Stimulated activated CD4-positive, alpha-beta T cell treated with anti-CD3 and anti-CD28 coated beads, Interleukin-2, amount 100 ng/mL, for 24 hours (primary cell): Measurements from ENCODE around the gene CPPED1.

Experiments
- DNase-seq, 2 donors: peaks; one replicate each; pipeline ENCODE4 v3.0.0-alpha.2; 2020

Gene CPPED1

GRCh38 chr16:12729448-12729847, 74.2 kb downstream of the CPPED1 start:
- no peak for DNase-seq

GRCh38 chr16:12728469-12728868, 75.2 kb downstream of the CPPED1 start:
- DNase-seq, result no peak

- no peak for DNase-seq
These were observed 79.5 kb downstream of the CPPED1 start for GRCh38 chr16:12724226-12724625.

GRCh38 chr16:12723681-12724080, 80.0 kb downstream of the CPPED1 start:
- no peak for DNase-seq

GRCh38 chr16:12721841-12722421, 81.8 kb downstream of the CPPED1 start:
- DNase-seq, result no peak

GRCh38 chr16:12719972-12720371, 83.7 kb downstream of the CPPED1 start:
- DNase-seq, result no peak

GRCh38 chr16:12716658-12717057, 87.0 kb downstream of the CPPED1 start:
- DNase-seq, result no peak

GRCh38 chr16:12709807-12710206, 93.9 kb downstream of the CPPED1 start:
- no peak for DNase-seq

GRCh38 chr16:12708266-12708665, 95.4 kb downstream of the CPPED1 start:
- DNase-seq, result no peak

GRCh38 chr16:12706628-12707027, 97.1 kb downstream of the CPPED1 start:
- no peak for DNase-seq

GRCh38 chr16:12704492-12705111, 99.1 kb downstream of the CPPED1 start:
- DNase-seq, result no peak

- DNase-seq, result no peak
These were observed 99.8 kb downstream of the CPPED1 start for GRCh38 chr16:12703935-12704334.

- DNase-seq, result no peak
These were observed 103.5 kb downstream of the CPPED1 start for GRCh38 chr16:12700161-12700560.

GRCh38 chr16:12699161-12699560, 104.5 kb downstream of the CPPED1 start:
- no peak for DNase-seq

GRCh38 chr16:12697437-12697836, 106.2 kb downstream of the CPPED1 start:
- no peak for DNase-seq

GRCh38 chr16:12695454-12695853, 108.2 kb downstream of the CPPED1 start:
- no peak for DNase-seq

GRCh38 chr16:12690024-12690423, 113.7 kb downstream of the CPPED1 start:
- DNase-seq, result no peak

- no peak for DNase-seq
These were observed 114.5 kb downstream of the CPPED1 start for GRCh38 chr16:12688951-12689850.

GRCh38 chr16:12685806-12686205, 117.9 kb downstream of the CPPED1 start:
- no peak for DNase-seq

- no peak for DNase-seq
These were observed 121.1 kb downstream of the CPPED1 start for GRCh38 chr16:12682432-12683165.

- no peak for DNase-seq
These were observed 122.0 kb downstream of the CPPED1 start for GRCh38 chr16:12681653-12682052.

- DNase-seq, result no peak
These were observed 123.2 kb downstream of the CPPED1 start for GRCh38 chr16:12680531-12680930.

GRCh38 chr16:12679660-12680272, 123.9 kb downstream of the CPPED1 start:
- DNase-seq, result no peak
